ENCODE results near the gene IFIT1B. TPM values are rescaled to one million over a fixed set of nuclear protein-coding genes. Genes with fewer than 3 reads are reported as not detected.

The IFIT1B gene
- total RNA-seq, 1 experiment from 2014 or later: not detected

GRCh38 chr10:89413398-89413912 is 35.6 kb downstream of the IFIT1B start:
- ChIA-PET CTCF (no interaction called here), RAD21 (ENCODE audit: low non-redundant PET in 1 of 2, low total read pairs in 2 of 2, uncharacterized antibody in 2 of 2, unreplicated experiment in 2 of 2) (no interaction called here), POLR2A (interaction anchor here (1.4 kb wide), 1 partner anchor 21 kb away, joined by 7 read pairs; the partner anchor contains the start of gene IFIT1)
- Histone ChIP-seq H3K27me3 (ENCODE audit: insufficient read depth, low read length) (no peaks in the 10 kb centered on the region), H4K20me1 (ENCODE audit: insufficient read depth) (no peaks in the 10 kb centered on the region), H3K4me3 (replicated peaks in 1 of 2; ENCODE audit: low read depth in 1 of 2, low read length in 2 of 2) (peak overlapping the region in 1 of 2 experiments; percentile 78; a peak in 3 of 4 replicates), H3K79me2 (ENCODE audit: insufficient read depth, low read length) (peaks cover 26% of the 10 kb centered on the region), H3K4me1 (ENCODE audit: control insufficient read depth in 1 of 2, insufficient read depth in 2 of 2, low read length in 2 of 2) (peaks cover 7 to 14% of the 10 kb centered on the region in 2 experiments; a peak in 3 of 4 replicates), H3K36me3 (ENCODE audit: control insufficient read depth in 1 of 2, insufficient read depth in 2 of 2, low read length in 2 of 2) (peaks cover 3 to 15% of the 10 kb centered on the region in 2 experiments; a peak in 2 of 4 replicates), H3K27ac (ENCODE audit: low read depth, low read length) (peak overlapping the region; percentile 66; the same call in 1 of the 2 replicates), H2AFZ (ENCODE audit: low read depth, low read length, poor library complexity, severe bottlenecking) (no peak overlapping the region), H3K9me3 (ENCODE audit: control insufficient read depth in 1 of 2, insufficient read depth in 1 of 2, low read depth in 1 of 2, low read length in 2 of 2) (no peaks in the 10 kb centered on the region; a peak in 1 of 4 replicates), H3K9me2 (ENCODE audit: insufficient read depth) (no peaks in the 10 kb centered on the region), H3K4me2 (ENCODE audit: low read length) (peak overlapping the region; percentile 90), H3K9ac (ENCODE audit: low read length) (no peak overlapping the region)
- no peak for ATAC-seq
- BruUV-seq (replicated peaks): no TSS peak
- TF ChIP-seq POLR2AphosphoS5 (IDR thresholded peaks at IDR 0.05; ENCODE audit: low read depth, low read length) (no peak), SIN3A (IDR thresholded peaks at IDR 0.05; ENCODE audit: low read depth) (no peak), FOSL1 (IDR thresholded peaks at IDR 0.05; ENCODE audit: low read depth) (no peak), JUND (IDR thresholded peaks at IDR 0.05) (no peak), POLR2A (IDR thresholded peaks at IDR 0.05; ENCODE audit: borderline replicate concordance, extremely low read depth, insufficient read depth, insufficient read length) (no peak), YY1 (IDR thresholded peaks at IDR 0.05; ENCODE audit: extremely low read depth, insufficient replicate concordance, low read depth, low read length) (no peak), EGR1 (IDR thresholded peaks at IDR 0.05; ENCODE audit: low read depth) (no peak), REST (IDR thresholded peaks at IDR 0.05; ENCODE audit: low read depth) (no peak), CEBPB (IDR thresholded peaks at IDR 0.05; ENCODE audit: low read depth) (no peak)
- no peak for DNase-seq (ENCODE audit: low read depth, low spot score)
- intact Hi-C loops (cut with micrococcal nuclease): no loop called here

All from HCT116 (cell line).